GM23248 (cell line): Measurements from ENCODE around the gene TTC13. TPM values are rescaled to one million over a fixed set of nuclear protein-coding genes. Genes with fewer than 3 reads are reported as not detected.

Experiments used
- DNase-seq: peaks from one replicate; pipeline ENCODE4 v3.0.0-alpha.2; 2015
- H2AFZ ChIP-seq: fragments of 200-600 bp; sonication (generic); 2 replicates; pipeline ENCODE4 v1.6.1; 2016; ENCODE audit warnings: antibody characterized with exemption
- H3F3A ChIP-seq: fragments of 200-600 bp; sonication (generic); 2 replicates; pipeline ENCODE4 v1.6.1; 2016; ENCODE audit warnings: mild to moderate bottlenecking, antibody characterized with exemption, mixed run types; ENCODE audit not compliant: insufficient read depth
- H3K27ac ChIP-seq: fragments of 200-600 bp; sonication (generic); 2 replicates; pipeline ENCODE4 v1.5.1; 2016; ENCODE audit warnings: mild to moderate bottlenecking
- H3K27me3 ChIP-seq: fragments of 200-600 bp; sonication (generic); replicated peaks from 2 replicates; pipeline ENCODE4 v1.6.1; 2016; ENCODE audit warnings: mild to moderate bottlenecking; ENCODE audit not compliant: insufficient read depth
- H3K36me3 ChIP-seq: fragments of 200-600 bp; sonication (generic); 2 replicates; pipeline ENCODE4 v1.6.1; 2016; ENCODE audit warnings: low read depth, mild to moderate bottlenecking
- H3K4me1 ChIP-seq: fragments of 200-600 bp; sonication (generic); 2 replicates; pipeline ENCODE4 v1.6.1; 2016; ENCODE audit warnings: mild to moderate bottlenecking; ENCODE audit not compliant: insufficient read depth
- H3K4me2 ChIP-seq: fragments of 200-600 bp; sonication (generic); one replicate; pipeline ENCODE4 v1.6.1; 2016; ENCODE audit warnings: mild to moderate bottlenecking; ENCODE audit not compliant: unreplicated experiment
- H3K4me3 ChIP-seq: fragments of 200-600 bp; sonication (generic); 2 replicates; pipeline ENCODE4 v1.5.1; 2016; ENCODE audit warnings: mild to moderate bottlenecking
- H3K79me2 ChIP-seq: fragments of 200-600 bp; sonication (generic); 2 replicates; pipeline ENCODE4 v1.6.1; 2016; ENCODE audit warnings: mild to moderate bottlenecking; ENCODE audit not compliant: insufficient read depth
- H3K9ac ChIP-seq: fragments of 200-600 bp; sonication (generic); 2 replicates; pipeline ENCODE4 v1.6.1; 2016; ENCODE audit warnings: mild to moderate bottlenecking
- H3K9me2 ChIP-seq: fragments of 200-600 bp; sonication (generic); 2 replicates; pipeline ENCODE4 v1.6.1; 2016; ENCODE audit warnings: mixed run types, mild to moderate bottlenecking, moderate library complexity; ENCODE audit not compliant: insufficient read depth
- H3K9me3 ChIP-seq: fragments of 200-600 bp; sonication (generic); one replicate; pipeline ENCODE4 v1.6.1; 2017; ENCODE audit warnings: low read depth
- H4K20me1 ChIP-seq: fragments of 200-600 bp; sonication (generic); 2 replicates; pipeline ENCODE4 v1.6.0; 2016; ENCODE audit not compliant: insufficient read depth
- EZH2 ChIP-seq: fragments of 200-600 bp; sonication (generic); IDR thresholded peaks from 2 replicates; pipeline ENCODE4 v1.6.1; 2018; ENCODE audit warnings: antibody characterized with exemption, mild to moderate bottlenecking; ENCODE audit not compliant: insufficient read depth, poor library complexity, severe bottlenecking
- EZH2phosphoT487 ChIP-seq: fragments of 200-600 bp; sonication (generic); IDR thresholded peaks from 2 replicates; pipeline ENCODE4 v1.6.1; 2018; ENCODE audit warnings: antibody characterized with exemption, moderate library complexity, mild to moderate bottlenecking, low read depth; ENCODE audit not compliant: insufficient read depth
- WGBS, 2 experiments: methylation state at CpG; one replicate each; pipeline ENCODE4 v1.1.6; 2015 to 2017; ENCODE audit warnings: low lambda C conversion rate in 2 of 2, low coverage in 1 of 2; ENCODE audit errors: missing lambda C conversion rate in 2 of 2; 5-methylcytosine and 5-hydroxymethylcytosine counted together
- in situ Hi-C: fragments of 300-500 bp; cut with MboI; formaldehyde crosslinking; loops from 2 replicates; pipeline ENCODE4 v1.15.0; 2020
- polyA plus RNA-seq: library from polyadenylated mRNA; unstranded; fragments of >200 nt; fragmentation: Nextera tagmentation; extraction: Ambion mirVana; gene quantifications from 2 replicates; pipeline ENCODE4 v1.2.1, GENCODE V29; 2016
- total RNA-seq: library from RNA; depleted of rRNA; stranded (reverse); fragments of >200 nt; shearing (Covaris generic); gene quantifications from 2 replicates; pipeline ENCODE4 v1.2.3, GENCODE V29; 2014

Gene TTC13
- total and polyA plus RNA-seq, 2 experiments from 2014 or later, result 9.1 to 11.1 TPM

- no peak overlapping the region for H3K27ac ChIP-seq
- no peaks in the 10 kb centered on the region for H3K9me2 ChIP-seq
- H3K27me3 ChIP-seq, result no peaks in the 10 kb centered on the region
- no peak overlapping the region for H3K9ac ChIP-seq
- in situ Hi-C loops, result loop anchor here (25.0 kb wide), 1 partner anchor 275 kb away; no protein-coding TSS in a partner anchor
- peaks cover 5% of the 10 kb centered on the region; the same call in 1 of the 2 replicates for H3K4me1 ChIP-seq
- H3K79me2 ChIP-seq, result no peaks in the 10 kb centered on the region
- no peak overlapping the region for H2AFZ ChIP-seq
- WGBS, 2 experiments, result 93 to 95% methylated on average over 2 of the region's 2 CpGs
- DNase-seq, result no peak
- no peak for TF ChIP-seq EZH2phosphoT487
- H4K20me1 ChIP-seq, result no peaks in the 10 kb centered on the region
- no peak overlapping the region for H3K4me3 ChIP-seq
- H3K9me3 ChIP-seq, result no peaks in the 10 kb centered on the region
- H3F3A ChIP-seq, result peaks cover 7% of the 10 kb centered on the region; the same call in 1 of the 2 replicates
- H3K4me2 ChIP-seq, result no peak overlapping the region
- H3K36me3 ChIP-seq, result no peaks in the 10 kb centered on the region
Observed at GRCh38 chr1:230937371-230937770, 41.3 kb downstream of the TTC13 start.

GRCh38 chr1:230936475-230936874 is 42.2 kb downstream of the TTC13 start:
- no peaks in the 10 kb centered on the region for H3K36me3 ChIP-seq
- no peak overlapping the region for H3K4me2 ChIP-seq
- no peaks in the 10 kb centered on the region for H3K79me2 ChIP-seq
- H3K9me3 ChIP-seq, result no peaks in the 10 kb centered on the region
- H2AFZ ChIP-seq, result no peak overlapping the region
- in situ Hi-C loops, result loop anchor here (25.0 kb wide), 1 partner anchor 276 kb away; no protein-coding TSS in a partner anchor
- no peak overlapping the region for H3K27ac ChIP-seq
- DNase-seq, result no peak
- no peaks in the 10 kb centered on the region for H3K9me2 ChIP-seq
- H3K9ac ChIP-seq, result no peak overlapping the region
- TF ChIP-seq EZH2 (no peak), EZH2phosphoT487 (no peak)
- no peaks in the 10 kb centered on the region for H3K27me3 ChIP-seq
- H3K4me3 ChIP-seq, result no peak overlapping the region
- H4K20me1 ChIP-seq, result no peaks in the 10 kb centered on the region
- 80 to 81% methylated on average over 5 of the region's 5 CpGs for WGBS, 2 experiments
- H3K4me1 ChIP-seq, result peaks cover 5% of the 10 kb centered on the region; the same call in 1 of the 2 replicates
- H3F3A ChIP-seq, result peaks cover 7% of the 10 kb centered on the region; the same call in 1 of the 2 replicates

- H3K4me3 ChIP-seq, result no peak overlapping the region
- no peak for DNase-seq
- H3K36me3 ChIP-seq, result no peaks in the 10 kb centered on the region
- WGBS, 2 experiments, result 86 to 90% methylated on average over 6 of the region's 6 CpGs
- 0 out of 2 replicates have a peak, but pooled peaks cover under 1% of the 10 kb centered on the region for H3F3A ChIP-seq
- no peak overlapping the region for H2AFZ ChIP-seq
- H3K27ac ChIP-seq, result no peak overlapping the region
- H3K9me3 ChIP-seq, result no peaks in the 10 kb centered on the region
- no peaks in the 10 kb centered on the region for H3K9me2 ChIP-seq
- no peaks in the 10 kb centered on the region for H4K20me1 ChIP-seq
- H3K4me2 ChIP-seq, result no peak overlapping the region
- in situ Hi-C loops, result loop anchor here (25.0 kb wide), 1 partner anchor 276 kb away; no protein-coding TSS in a partner anchor
- TF ChIP-seq EZH2phosphoT487, result no peak
- TF ChIP-seq EZH2, result no peak
- no peak overlapping the region for H3K9ac ChIP-seq
- no peaks in the 10 kb centered on the region for H3K27me3 ChIP-seq
- H3K79me2 ChIP-seq, result no peaks in the 10 kb centered on the region
- H3K4me1 ChIP-seq, result peaks cover 1% of the 10 kb centered on the region; the same call in 1 of the 2 replicates
Observed at GRCh38 chr1:230935852-230936251, 42.8 kb downstream of the TTC13 start.

- in situ Hi-C loops, result loop anchor here (25.0 kb wide), 1 partner anchor 281 kb away; no protein-coding TSS in a partner anchor
- H3K36me3 ChIP-seq, result 0 out of 2 replicates have a peak, but pooled peaks cover 7% of the 10 kb centered on the region
- H3K4me3 ChIP-seq, result no peak overlapping the region
- no peaks in the 10 kb centered on the region for H3K79me2 ChIP-seq
- no peak overlapping the region for H3K4me2 ChIP-seq
- H3K9ac ChIP-seq, result no peak overlapping the region
- H3F3A ChIP-seq, result no peaks in the 10 kb centered on the region
- H3K9me3 ChIP-seq, result no peaks in the 10 kb centered on the region
- DNase-seq, result no peak
- no peak overlapping the region for H3K27ac ChIP-seq
- H4K20me1 ChIP-seq, result no peaks in the 10 kb centered on the region
- H3K9me2 ChIP-seq, result no peaks in the 10 kb centered on the region
- no peaks in the 10 kb centered on the region for H3K27me3 ChIP-seq
- WGBS, 2 experiments, result 81 to 90% methylated on average over 3 of the region's 3 CpGs
- no peak overlapping the region for H2AFZ ChIP-seq
- TF ChIP-seq EZH2 (no peak), EZH2phosphoT487 (no peak)
- H3K4me1 ChIP-seq, result no peaks in the 10 kb centered on the region
Observed at GRCh38 chr1:230930986-230931385, 47.7 kb downstream of the TTC13 start.
